Naive thymus-derived CD4-positive, alpha-beta T cell (primary cell): ENCODE measurements around the gene MTCL3.
A peak's percentile ranks its signal among the peaks of the same experiment; 100 is the strongest.

ENCODE experiments used
- ATAC-seq: fragments of 150-1000 bp; cut with Tn5 transposase; 2 replicates; pipeline ENCODE4 v1.10.0; 2021; ENCODE audit warnings: mild to moderate bottlenecking, moderate library complexity
- CTCF ChIA-PET: fragments of 350-600 bp; sonication (Branson Sonifier 250); formaldehyde crosslinking; loops from one replicate; lab custom pipeline; 2021; ENCODE audit warnings: antibody characterized with exemption; lab: Charles Lee
- POLR2A ChIA-PET: fragments of 350-600 bp; sonication (Branson Sonifier 250); formaldehyde crosslinking; loops from one replicate; lab custom pipeline; 2021; ENCODE audit warnings: antibody characterized with exemption, inconsistent platforms; lab: Charles Lee
- DNase-seq, 9 donors: peaks; one replicate each; pipeline versions ENCODE4 v3.0.0 to v3.0.0-alpha.2; 2020 to 2022; ENCODE audit warnings: mixed read lengths in 1 of 9
- H3K27ac ChIP-seq: one replicate; pipeline ENCODE4 v1.7.0; 2013; ENCODE audit warnings: mild to moderate bottlenecking, low read depth, low read length, moderate library complexity
- H3K27me3 ChIP-seq, 2 donors: one replicate each; pipeline ENCODE4 v1.7.0; 2013; ENCODE audit warnings: low read length in 2 of 2, mild to moderate bottlenecking in 2 of 2, moderate library complexity in 2 of 2; ENCODE audit not compliant: control insufficient read depth in 2 of 2, insufficient read depth in 2 of 2
- H3K36me3 ChIP-seq, 3 experiments: 1 replicate in 2 of 3; 2 replicates in 1 of 3; pipeline ENCODE4 v1.7.0; 2013; ENCODE audit warnings: low read length in 3 of 3, mild to moderate bottlenecking in 3 of 3, moderate library complexity in 1 of 3; ENCODE audit not compliant: insufficient read depth in 3 of 3, control insufficient read depth in 2 of 3
- H3K4me1 ChIP-seq, 2 donors: one replicate each; pipeline ENCODE4 v1.7.0; 2013; ENCODE audit warnings: low read length in 2 of 2, mild to moderate bottlenecking in 2 of 2, moderate library complexity in 1 of 2; ENCODE audit not compliant: control insufficient read depth in 2 of 2, insufficient read depth in 2 of 2
- H3K4me3 ChIP-seq: 2 replicates; pipeline ENCODE4 v1.7.0; 2013; ENCODE audit warnings: mild to moderate bottlenecking, low read length
- H3K9me3 ChIP-seq, 3 experiments: 1 replicate in 2 of 3; 2 replicates in 1 of 3; pipeline ENCODE4 v1.7.0; 2013; ENCODE audit warnings: low read length in 3 of 3; ENCODE audit not compliant: control insufficient read depth in 2 of 3
- H3K27ac Mint-ChIP-seq, 9 donors: one replicate each; pipeline ENCODE4 v1.8.0; 2020 to 2022; ENCODE audit warnings: mixed read lengths in 9 of 9, mild to moderate bottlenecking in 8 of 9, moderate library complexity in 5 of 9, inconsistent platforms in 2 of 9
- H3K27me3 Mint-ChIP-seq, 5 donors: one replicate each; pipeline ENCODE4 v1.8.0; 2021 to 2022; ENCODE audit warnings: mixed read lengths in 5 of 5, mild to moderate bottlenecking in 1 of 5
- H3K36me3 Mint-ChIP-seq, 5 donors: one replicate each; pipeline ENCODE4 v1.8.0; 2020 to 2022; ENCODE audit warnings: mixed read lengths in 5 of 5, mild to moderate bottlenecking in 3 of 5, inconsistent platforms in 1 of 5
- H3K4me1 Mint-ChIP-seq, 7 donors: one replicate each; pipeline ENCODE4 v1.8.0; 2020 to 2022; ENCODE audit warnings: mixed read lengths in 7 of 7, mild to moderate bottlenecking in 3 of 7, inconsistent platforms in 1 of 7
- H3K4me3 Mint-ChIP-seq, 10 donors: one replicate each; pipeline ENCODE4 v1.8.0; 2020 to 2022; ENCODE audit warnings: mild to moderate bottlenecking in 10 of 10, mixed read lengths in 10 of 10, moderate library complexity in 6 of 10, inconsistent platforms in 2 of 10
- H3K9me3 Mint-ChIP-seq, 11 donors: one replicate each; pipeline ENCODE4 v1.8.0; 2020 to 2022; ENCODE audit warnings: mixed read lengths in 11 of 11, mild to moderate bottlenecking in 4 of 11, inconsistent platforms in 1 of 11, moderate library complexity in 1 of 11
- intact Hi-C, 2 donors: fragments of 100-400 bp; cut with micrococcal nuclease; formaldehyde crosslinking; loops; one replicate each; pipeline ENCODE4 v1.15.1; 2023

The MTCL3 gene

GRCh38 chr6:127533736-127534135 is 14.6 kb upstream of the MTCL3 start:
- H3K4me1 Mint-ChIP-seq: no peaks in the 10 kb centered on the region
- intact Hi-C loops: loop anchor here in 1 of 2 donors (2.0 kb wide), 1 partner anchor 15 kb away; the partner anchor contains the start of gene MTCL3

GRCh38 chr6:127533011-127533410 is 13.9 kb upstream of the MTCL3 start:
- no peaks in the 10 kb centered on the region for H3K27me3 ChIP-seq
- POLR2A ChIA-PET: no interaction called here
- no peaks in the 10 kb centered on the region for H3K36me3 ChIP-seq
- Mint-ChIP-seq H3K27me3 (peaks cover 18 to 53% (median 22%) of the 10 kb centered on the region in 5 donors), H3K4me1 (no peaks in the 10 kb centered on the region), H3K36me3 (no peaks in the 10 kb centered on the region), H3K9me3 (no peaks in the 10 kb centered on the region), H3K4me3 (no peak overlapping the region), H3K27ac (no peak overlapping the region)
- intact Hi-C loops: loop anchor here in 1 of 2 donors (2.0 kb wide), 1 partner anchor 14 kb away; the partner anchor contains the start of gene MTCL3
- no peak overlapping the region for H3K27ac ChIP-seq
- H3K4me1 ChIP-seq: no peaks in the 10 kb centered on the region
- CTCF ChIA-PET: no interaction called here
- ATAC-seq (no peak), DNase-seq (no peak)
- no peaks in the 10 kb centered on the region for H3K9me3 ChIP-seq
- no peak overlapping the region for H3K4me3 ChIP-seq

More at GRCh38 chr6:127533736-127534135, 14.6 kb upstream of the MTCL3 start:
- Histone ChIP-seq H3K27ac (no peak overlapping the region), H3K4me3 (no peak overlapping the region), H3K4me1 (no peaks in the 10 kb centered on the region), H3K36me3 (no peaks in the 10 kb centered on the region), H3K27me3 (no peaks in the 10 kb centered on the region), H3K9me3 (no peaks in the 10 kb centered on the region)
- ChIA-PET POLR2A (interaction anchor here (0.6 kb wide), 1 partner anchor 233 kb away, joined by 4 read pairs; no protein-coding TSS in a partner anchor), CTCF (no interaction called here)
- Mint-ChIP-seq H3K36me3 (no peaks in the 10 kb centered on the region), H3K9me3 (no peaks in the 10 kb centered on the region), H3K27ac (no peak overlapping the region), H3K27me3 (peaks cover 18 to 46% (median 22%) of the 10 kb centered on the region in 5 donors), H3K4me3 (no peak overlapping the region)
- DNase-seq (no peak), ATAC-seq (no peak)

- peaks cover 4 to 21% of the 10 kb centered on the region in 2 donors for H3K27me3 ChIP-seq
Observed at GRCh38 chr6:127522714-127523113, 3.6 kb upstream of the MTCL3 start.

GRCh38 chr6:127520066-127520465 is 931 bp upstream of the MTCL3 start:
- Histone ChIP-seq H3K36me3 (no peaks in the 10 kb centered on the region), H3K4me1 (peaks cover 15 to 17% of the 10 kb centered on the region in 2 donors), H3K27me3 (peaks cover 4 to 21% of the 10 kb centered on the region in 2 donors), H3K27ac (no peak overlapping the region), H3K4me3 (no peak overlapping the region), H3K9me3 (no peaks in the 10 kb centered on the region)
- H3K36me3 Mint-ChIP-seq: no peaks in the 10 kb centered on the region
- no peak overlapping the region for H3K27ac Mint-ChIP-seq
- ChIA-PET POLR2A (interaction anchor here (0.6 to 0.8 kb wide), 2 partner anchors 767 to 1564 kb away, joined by 3 read pairs; partner anchors contain the start of gene HINT3), CTCF (interaction anchor here (0.7 kb wide), 1 partner anchor 57 kb away, joined by 3 read pairs; no protein-coding TSS in a partner anchor)
- intact Hi-C loops: loop anchor here in 1 of 2 donors (1.0 kb wide), 1 partner anchor 8 kb away; no protein-coding TSS in a partner anchor
- DNase-seq: peak in 2 of 9 donors; percentile 7 to 8
- H3K9me3 Mint-ChIP-seq: peaks cover 0 to 2% (median 0%) of the 10 kb centered on the region in 11 donors
- peaks cover 46 to 68% (median 60%) of the 10 kb centered on the region in 5 donors for H3K27me3 Mint-ChIP-seq
- peaks cover 16 to 32% (median 28%) of the 10 kb centered on the region in 7 donors for H3K4me1 Mint-ChIP-seq
- peak overlapping the region in 2 of 10 donors; percentile 2 to 29 for H3K4me3 Mint-ChIP-seq
- ATAC-seq: no peak

More at GRCh38 chr6:127522714-127523113, 3.6 kb upstream of the MTCL3 start:
- CTCF ChIA-PET: no interaction called here
- H3K27me3 Mint-ChIP-seq: peaks cover 58 to 80% (median 67%) of the 10 kb centered on the region in 5 donors
- DNase-seq: no peak
- POLR2A ChIA-PET: no interaction called here
- no peak for ATAC-seq
- no peak overlapping the region for H3K4me3 Mint-ChIP-seq
- H3K27ac Mint-ChIP-seq: no peak overlapping the region
- H3K4me1 Mint-ChIP-seq: peaks cover 6 to 18% (median 17%) of the 10 kb centered on the region in 7 donors
- Histone ChIP-seq H3K9me3 (no peaks in the 10 kb centered on the region), H3K4me3 (no peak overlapping the region), H3K36me3 (no peaks in the 10 kb centered on the region), H3K4me1 (peaks cover 7 to 10% of the 10 kb centered on the region in 2 donors), H3K27ac (no peak overlapping the region)
- no peaks in the 10 kb centered on the region for H3K36me3 Mint-ChIP-seq
- H3K9me3 Mint-ChIP-seq: peaks cover 0 to 2% (median 0%) of the 10 kb centered on the region in 11 donors
- intact Hi-C loops: no loop called here

- no peak for DNase-seq
- CTCF ChIA-PET: interaction anchor here (0.7 kb wide), 1 partner anchor 56 kb away, joined by 3 read pairs; no protein-coding TSS in a partner anchor
- peaks cover 0 to 2% (median 0%) of the 10 kb centered on the region in 11 donors for H3K9me3 Mint-ChIP-seq
- ATAC-seq: no peak
- H3K36me3 ChIP-seq: no peaks in the 10 kb centered on the region
- H3K4me1 Mint-ChIP-seq: peaks cover 23 to 35% (median 32%) of the 10 kb centered on the region in 7 donors
- H3K4me1 ChIP-seq: peaks cover 15 to 17% of the 10 kb centered on the region in 2 donors
- H3K4me3 Mint-ChIP-seq: peak overlapping the region; percentile 1 to 91 (median 52)
- peaks cover 0 to 2% (median 0%) of the 10 kb centered on the region in 5 donors for H3K36me3 Mint-ChIP-seq
- no peak overlapping the region for H3K4me3 ChIP-seq
- H3K27me3 ChIP-seq: peaks cover 4 to 21% of the 10 kb centered on the region in 2 donors
- no peak overlapping the region for H3K27ac ChIP-seq
- POLR2A ChIA-PET: interaction anchor here (0.6 kb wide), 1 partner anchor 1563 kb away, joined by 3 read pairs; the partner anchor contains the start of gene HINT3
- H3K27me3 Mint-ChIP-seq: peaks cover 43 to 62% (median 54%) of the 10 kb centered on the region in 5 donors
- H3K27ac Mint-ChIP-seq: peak overlapping the region in 1 of 9 donors; percentile 1
- no peaks in the 10 kb centered on the region for H3K9me3 ChIP-seq
- intact Hi-C loops: loop anchor here (2.0 to 10.0 kb wide), 8 partner anchors 13 to 1772 kb away; partner anchors contain the start of genes HEY2 (in 2 of the 2), PTPRK (in 1 of the 2) and TRMT11 (in 1 of the 2)
Observed at GRCh38 chr6:127519469-127519785, 292 bp upstream of the MTCL3 start.

GRCh38 chr6:127518191-127518709 is 885 bp downstream of the MTCL3 start:
- ATAC-seq (no peak), DNase-seq (no peak)
- Mint-ChIP-seq H3K27me3 (peaks cover 36 to 50% (median 44%) of the 10 kb centered on the region in 5 donors), H3K4me1 (peaks cover 23 to 42% (median 32%) of the 10 kb centered on the region in 7 donors), H3K4me3 (peak overlapping the region in 9 of 10 donors; percentile 5 to 91 (median 54)), H3K27ac (peak overlapping the region in 1 of 9 donors; percentile 51), H3K36me3 (peaks cover 0 to 2% (median 0%) of the 10 kb centered on the region in 5 donors), H3K9me3 (peaks cover 0 to 2% (median 0%) of the 10 kb centered on the region in 11 donors)
- Histone ChIP-seq H3K9me3 (no peaks in the 10 kb centered on the region), H3K27ac (no peak overlapping the region), H3K36me3 (no peaks in the 10 kb centered on the region), H3K27me3 (peaks cover 4 to 21% of the 10 kb centered on the region in 2 donors), H3K4me1 (peaks cover 15 to 17% of the 10 kb centered on the region in 2 donors), H3K4me3 (no peak overlapping the region)
- intact Hi-C loops: loop anchor here (2.0 to 10.0 kb wide), 8 partner anchors 15 to 1771 kb away; partner anchors contain the start of genes HEY2 (in 2 of the 2), PTPRK (in 1 of the 2) and TRMT11 (in 1 of the 2)
- CTCF ChIA-PET: no interaction called here
- POLR2A ChIA-PET: interaction anchor here (0.6 kb wide), 1 partner anchor 24 kb away, joined by 3 read pairs; no protein-coding TSS in a partner anchor
